Activated CD8-positive, alpha-beta T cell treated with anti-CD3 and anti-CD28 coated beads for 36 hours (primary cell): ENCODE results near the gene CDH23. TPM values are rescaled to one million over a fixed set of nuclear protein-coding genes. Genes with fewer than 3 reads are reported as not detected.

Source experiments
- ATAC-seq: fragments of 200-7000 bp; cut with Tn5 transposase; one replicate; pipeline ENCODE4 v1.10.0; 2021; ENCODE audit warnings: mild to moderate bottlenecking, moderate library complexity
- CTCF ChIA-PET: fragments of 350-600 bp; sonication (Branson Sonifier 250); formaldehyde crosslinking; loops from one replicate; lab custom pipeline; 2021; ENCODE audit warnings: antibody characterized with exemption; lab: Charles Lee
- POLR2A ChIA-PET: fragments of 350-600 bp; sonication (Branson Sonifier 250); formaldehyde crosslinking; loops from one replicate; lab custom pipeline; 2021; ENCODE audit warnings: antibody characterized with exemption; lab: Charles Lee
- DNase-seq: peaks from one replicate; pipeline ENCODE4 v3.0.0-alpha.2; 2020
- H3K27ac Mint-ChIP-seq: one replicate; pipeline ENCODE4 v1.8.0; 2021; ENCODE audit warnings: mild to moderate bottlenecking, mixed read lengths
- H3K27me3 Mint-ChIP-seq: one replicate; pipeline ENCODE4 v1.8.0; 2021; ENCODE audit warnings: mixed read lengths
- H3K36me3 Mint-ChIP-seq: one replicate; pipeline ENCODE4 v1.8.0; 2021; ENCODE audit warnings: low read depth, mixed read lengths
- H3K4me1 Mint-ChIP-seq: one replicate; pipeline ENCODE4 v1.8.0; 2021; ENCODE audit warnings: low read depth, mixed read lengths
- H3K4me3 Mint-ChIP-seq: one replicate; pipeline ENCODE4 v1.8.0; 2021; ENCODE audit warnings: mild to moderate bottlenecking, moderate library complexity, mixed read lengths
- H3K9me3 Mint-ChIP-seq: one replicate; pipeline ENCODE4 v1.8.0; 2021; ENCODE audit warnings: mixed read lengths
- intact Hi-C: fragments of 100-400 bp; cut with micrococcal nuclease; formaldehyde crosslinking; loops from one replicate; pipeline ENCODE4 v1.10.0; 2022
- total RNA-seq, 2 experiments: library from RNA; stranded (reverse); gene quantifications; one replicate each; pipeline ENCODE4 v1.2.3, GENCODE V29; 2021
- TF ChIP-seq, protein P1 (sequence below): fragments of 200-600 bp; IDR thresholded peaks from one replicate; pipeline ENCODE4 v1.8.0; 2022; ENCODE audit warnings: antibody characterized with exemption, mild to moderate bottlenecking

Gene CDH23
- total RNA-seq, 2 experiments from 2014 or later: 2.4 to 2.7 TPM

DNA sequence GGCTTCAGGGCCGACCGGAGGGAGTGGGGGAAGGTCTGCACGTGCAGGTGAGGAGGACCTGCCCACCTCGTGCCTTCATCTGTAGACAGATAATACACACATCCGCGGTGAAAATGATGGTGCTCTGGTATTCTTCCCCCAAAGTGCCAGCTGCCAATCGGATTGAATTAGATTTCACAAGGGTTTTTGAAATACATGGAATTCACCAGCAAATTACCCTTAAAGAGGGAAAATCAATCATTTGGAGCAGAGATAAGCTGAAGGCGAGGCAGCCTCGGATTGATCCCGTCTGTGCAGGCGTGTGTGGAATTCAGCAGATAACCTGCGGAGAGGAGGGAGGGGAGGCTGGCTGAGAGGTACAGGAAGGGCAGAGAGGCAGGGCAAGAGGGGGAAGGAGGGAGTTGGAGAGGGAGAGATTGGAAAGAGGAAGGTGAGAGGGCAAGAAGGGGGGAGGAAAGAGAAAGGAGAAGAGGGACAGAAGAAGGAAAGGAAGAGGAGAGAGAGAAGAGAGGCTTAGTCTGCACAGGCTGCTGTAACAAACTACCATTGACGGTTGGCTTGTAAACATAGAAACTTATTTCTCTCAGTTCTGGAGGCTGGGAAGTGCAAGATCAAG, 238.6 kb downstream of the CDH23 start:
- DNase-seq: no peak
- no peak overlapping the region for H3K4me3 Mint-ChIP-seq
- H3K27me3 Mint-ChIP-seq: no peaks in the 10 kb centered on the region
- CTCF ChIA-PET: no interaction called here
- TF ChIP-seq, protein P1, sequence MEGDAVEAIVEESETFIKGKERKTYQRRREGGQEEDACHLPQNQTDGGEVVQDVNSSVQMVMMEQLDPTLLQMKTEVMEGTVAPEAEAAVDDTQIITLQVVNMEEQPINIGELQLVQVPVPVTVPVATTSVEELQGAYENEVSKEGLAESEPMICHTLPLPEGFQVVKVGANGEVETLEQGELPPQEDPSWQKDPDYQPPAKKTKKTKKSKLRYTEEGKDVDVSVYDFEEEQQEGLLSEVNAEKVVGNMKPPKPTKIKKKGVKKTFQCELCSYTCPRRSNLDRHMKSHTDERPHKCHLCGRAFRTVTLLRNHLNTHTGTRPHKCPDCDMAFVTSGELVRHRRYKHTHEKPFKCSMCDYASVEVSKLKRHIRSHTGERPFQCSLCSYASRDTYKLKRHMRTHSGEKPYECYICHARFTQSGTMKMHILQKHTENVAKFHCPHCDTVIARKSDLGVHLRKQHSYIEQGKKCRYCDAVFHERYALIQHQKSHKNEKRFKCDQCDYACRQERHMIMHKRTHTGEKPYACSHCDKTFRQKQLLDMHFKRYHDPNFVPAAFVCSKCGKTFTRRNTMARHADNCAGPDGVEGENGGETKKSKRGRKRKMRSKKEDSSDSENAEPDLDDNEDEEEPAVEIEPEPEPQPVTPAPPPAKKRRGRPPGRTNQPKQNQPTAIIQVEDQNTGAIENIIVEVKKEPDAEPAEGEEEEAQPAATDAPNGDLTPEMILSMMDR: no peak
- H3K27ac Mint-ChIP-seq: no peak overlapping the region
- intact Hi-C loops: no loop called here
- H3K9me3 Mint-ChIP-seq: no peaks in the 10 kb centered on the region
- H3K36me3 Mint-ChIP-seq: no peaks in the 10 kb centered on the region
- peaks cover 2% of the 10 kb centered on the region for H3K4me1 Mint-ChIP-seq
- ATAC-seq: no peak
- POLR2A ChIA-PET: no interaction called here

DNA sequence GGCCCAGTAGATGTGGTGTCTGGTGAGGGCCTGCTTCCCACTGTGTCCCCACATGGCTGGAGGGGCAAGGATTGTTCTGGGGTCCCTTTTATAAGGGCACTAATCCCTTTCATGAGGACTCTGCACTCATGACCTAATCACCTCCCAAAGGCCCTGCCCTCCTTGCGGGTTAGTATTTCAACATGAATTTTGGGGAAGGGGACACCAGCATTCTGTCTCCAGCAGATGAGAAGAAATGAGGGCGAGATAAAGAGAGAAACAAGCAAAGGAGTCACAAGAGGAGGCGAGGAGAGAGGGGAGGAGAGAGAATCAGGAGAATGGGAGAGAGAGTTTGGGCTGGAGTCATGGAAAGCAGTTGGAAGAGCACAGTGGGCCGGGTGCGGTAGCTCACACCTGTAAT, 239.1 kb downstream of the CDH23 start:
- POLR2A ChIA-PET: no interaction called here
- no peaks in the 10 kb centered on the region for H3K9me3 Mint-ChIP-seq

DNA sequence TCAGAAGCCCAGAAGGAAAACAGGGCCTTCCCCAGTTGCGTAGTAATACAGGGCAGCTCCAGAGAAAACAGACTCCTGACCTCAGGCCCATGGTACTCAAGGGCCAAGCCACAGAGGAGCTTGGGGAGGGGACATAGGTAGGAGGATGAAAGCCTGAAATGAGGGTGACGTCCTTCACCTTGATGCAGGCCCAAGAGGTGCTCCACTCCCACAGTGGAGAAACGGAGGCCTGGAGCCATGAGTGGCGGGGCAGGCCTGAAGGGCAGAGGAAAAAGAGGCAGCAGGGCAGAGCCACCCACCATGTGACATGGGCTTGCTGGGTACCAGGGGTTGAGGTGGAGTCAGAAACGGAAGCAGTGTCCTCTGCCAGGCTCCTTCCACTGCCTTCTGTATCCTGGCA, 239.9 kb downstream of the CDH23 start:
- no peak overlapping the region for H3K27ac Mint-ChIP-seq
- intact Hi-C loops: no loop called here
- TF ChIP-seq, protein P1: no peak
- ATAC-seq (no peak), DNase-seq (no peak)
- no peaks in the 10 kb centered on the region for H3K36me3 Mint-ChIP-seq
- peaks cover 2% of the 10 kb centered on the region for H3K4me1 Mint-ChIP-seq
- no peaks in the 10 kb centered on the region for H3K9me3 Mint-ChIP-seq
- no peaks in the 10 kb centered on the region for H3K27me3 Mint-ChIP-seq
- ChIA-PET CTCF (interaction anchor here (1.4 kb wide), 1 partner anchor 175 kb away, joined by 3 read pairs; no protein-coding TSS in a partner anchor), POLR2A (no interaction called here)
- no peak overlapping the region for H3K4me3 Mint-ChIP-seq

More for the DNA sequence above, 239.1 kb downstream of the CDH23 start:
- ATAC-seq (no peak), DNase-seq (no peak)
- H3K4me3 Mint-ChIP-seq: no peak overlapping the region
- CTCF ChIA-PET: interaction anchor here (1.4 kb wide), 1 partner anchor 176 kb away, joined by 3 read pairs; no protein-coding TSS in a partner anchor
- intact Hi-C loops: no loop called here
- TF ChIP-seq, protein P1: no peak
- no peaks in the 10 kb centered on the region for H3K27me3 Mint-ChIP-seq
- H3K36me3 Mint-ChIP-seq: no peaks in the 10 kb centered on the region
- H3K4me1 Mint-ChIP-seq: peaks cover 2% of the 10 kb centered on the region
- H3K27ac Mint-ChIP-seq: no peak overlapping the region

DNA sequence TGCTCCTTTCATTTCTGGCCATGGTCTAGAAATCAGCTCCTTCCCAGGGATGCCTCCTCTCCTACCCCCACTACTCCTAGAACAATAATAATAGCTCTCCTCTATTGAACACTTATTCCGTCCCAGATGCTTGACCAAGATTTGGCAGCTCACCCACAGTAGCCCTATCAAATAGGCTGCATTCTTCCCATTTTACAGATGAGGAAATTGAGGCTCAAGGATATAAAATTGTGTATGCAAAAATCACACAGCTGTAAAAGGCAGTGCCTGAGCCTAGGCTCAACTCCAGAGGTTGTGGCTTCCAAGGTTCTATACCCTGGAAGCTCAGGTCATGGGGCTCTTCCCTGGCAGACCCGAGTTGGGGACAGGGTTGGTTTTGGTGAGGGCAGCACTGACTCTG, 240.6 kb downstream of the CDH23 start:
- intact Hi-C loops: no loop called here
- Mint-ChIP-seq H3K36me3 (no peaks in the 10 kb centered on the region), H3K9me3 (no peaks in the 10 kb centered on the region), H3K27me3 (no peaks in the 10 kb centered on the region), H3K4me1 (peaks cover 2% of the 10 kb centered on the region), H3K4me3 (no peak overlapping the region), H3K27ac (no peak overlapping the region)
- no peak for ATAC-seq
- CTCF ChIA-PET: interaction anchor here (1.4 to 2.4 kb wide), 2 partner anchors 29 to 174 kb away, joined by 3 to 11 read pairs; no protein-coding TSS in a partner anchor
- no peak for DNase-seq
- POLR2A ChIA-PET: no interaction called here
- TF ChIP-seq, protein P1: no peak

DNA sequence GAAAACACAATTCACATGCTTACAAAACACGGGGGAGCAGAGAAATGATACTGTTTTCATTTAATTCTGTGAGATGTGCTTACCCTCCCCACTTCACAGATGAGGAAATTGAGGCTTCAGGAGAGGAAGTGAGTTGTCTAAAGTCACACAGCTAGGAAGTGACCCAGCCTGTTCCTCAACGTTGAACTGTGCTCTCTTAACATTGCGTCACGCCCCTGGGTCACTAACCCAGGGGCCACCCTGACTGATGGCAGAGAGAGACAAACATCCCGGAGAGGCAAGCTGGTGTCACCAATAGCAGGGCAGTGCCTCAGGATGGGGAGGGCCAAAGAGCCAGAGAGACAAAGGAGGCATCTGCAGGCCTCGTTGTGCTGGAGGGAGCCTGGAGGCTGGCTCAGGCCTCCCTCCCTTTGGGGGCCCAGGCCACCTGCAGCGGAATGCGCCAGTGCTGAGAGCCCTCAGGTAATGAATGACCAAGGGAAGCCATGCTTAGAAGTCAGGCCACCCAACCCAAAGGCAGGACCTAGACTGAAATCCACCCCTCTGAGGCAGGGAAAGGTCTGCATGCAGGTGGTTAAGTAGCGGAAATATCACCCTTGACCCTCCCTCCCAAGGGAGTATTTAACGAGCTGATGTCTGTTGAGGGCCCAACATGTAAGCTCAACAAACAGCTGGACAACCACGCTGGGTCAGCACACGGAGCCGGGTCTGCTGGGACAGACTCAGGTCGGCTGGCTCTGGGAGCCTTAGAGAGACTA, 241.5 kb downstream of the CDH23 start:
- TF ChIP-seq, protein P1: no peak
- H3K4me3 Mint-ChIP-seq: no peak overlapping the region
- no peaks in the 10 kb centered on the region for H3K27me3 Mint-ChIP-seq
- ATAC-seq: no peak
- no peaks in the 10 kb centered on the region for H3K9me3 Mint-ChIP-seq
- no peak overlapping the region for H3K27ac Mint-ChIP-seq
- no peak for DNase-seq
- POLR2A ChIA-PET: no interaction called here
- CTCF ChIA-PET: interaction anchor here (0.6 to 2.4 kb wide), 4 partner anchors 10 to 130 kb away, joined by 3 to 11 read pairs (median 5); no protein-coding TSS in a partner anchor
- peaks cover 2% of the 10 kb centered on the region for H3K4me1 Mint-ChIP-seq
- no peaks in the 10 kb centered on the region for H3K36me3 Mint-ChIP-seq
- intact Hi-C loops: no loop called here
